GM10266 (cell line): Measurements from ENCODE around the gene TENT5D.
"Not testable (repeated sequence)": the region's sequence is repeated elsewhere in the genome, so short reads cannot be mapped to it uniquely, and the experiment has no call there.

ENCODE experiments used
- DNase-seq: peaks from one replicate; pipeline ENCODE4 v3.0.0; 2012; ENCODE audit errors: extremely low spot score
- CTCF ChIP-seq: IDR thresholded peaks from 2 replicates; pipeline ENCODE4 v1.5.1; 2012; ENCODE audit warnings: mild to moderate bottlenecking, low read depth; ENCODE audit not compliant: control insufficient read depth, insufficient read depth; ENCODE audit errors: missing control alignments

The TENT5D gene

GRCh38 chrX:80432441-80432840 lies 12.2 kb downstream of the TENT5D start:
- DNase-seq, result no peak
- no peak for TF ChIP-seq CTCF

- no peak for TF ChIP-seq CTCF
- no peak for DNase-seq
These were observed 12.6 kb downstream of the TENT5D start for GRCh38 chrX:80432863-80433262.

- DNase-seq, result not testable (repeated sequence)
These were observed 47.9 kb downstream of the TENT5D start for GRCh38 chrX:80468166-80468565.

- no peak for TF ChIP-seq CTCF
- no peak for DNase-seq
These were observed 51.3 kb downstream of the TENT5D start for GRCh38 chrX:80471582-80471981.

- DNase-seq, result no peak
- no peak for TF ChIP-seq CTCF
These were observed 65.3 kb downstream of the TENT5D start for GRCh38 chrX:80485543-80485942.

GRCh38 chrX:80486299-80486698 lies 66.1 kb downstream of the TENT5D start:
- DNase-seq, result no peak
- no peak for TF ChIP-seq CTCF

- TF ChIP-seq CTCF, result no peak
- no peak for DNase-seq
These were observed 68.9 kb downstream of the TENT5D start for GRCh38 chrX:80489166-80489565.
